22Rv1 (cell line): Measurements from ENCODE around the gene TCF7L2.

Experiments used
- H3K27ac ChIP-seq: fragments of 450-650 bp; 2 replicates; pipeline ENCODE4 v1.5.1; 2017
- ZFX ChIP-seq: fragments of 450-650 bp; IDR thresholded peaks from 2 replicates; pipeline ENCODE4 v1.6.1; 2017; ENCODE audit warnings: antibody characterized with exemption, borderline replicate concordance
- TF ChIP-seq, protein P1 (sequence below): fragments of 450-650 bp; IDR thresholded peaks from 2 replicates; pipeline ENCODE4 v1.5.1; 2017; ENCODE audit warnings: mild to moderate bottlenecking

TCF7L2 gene

DNA sequence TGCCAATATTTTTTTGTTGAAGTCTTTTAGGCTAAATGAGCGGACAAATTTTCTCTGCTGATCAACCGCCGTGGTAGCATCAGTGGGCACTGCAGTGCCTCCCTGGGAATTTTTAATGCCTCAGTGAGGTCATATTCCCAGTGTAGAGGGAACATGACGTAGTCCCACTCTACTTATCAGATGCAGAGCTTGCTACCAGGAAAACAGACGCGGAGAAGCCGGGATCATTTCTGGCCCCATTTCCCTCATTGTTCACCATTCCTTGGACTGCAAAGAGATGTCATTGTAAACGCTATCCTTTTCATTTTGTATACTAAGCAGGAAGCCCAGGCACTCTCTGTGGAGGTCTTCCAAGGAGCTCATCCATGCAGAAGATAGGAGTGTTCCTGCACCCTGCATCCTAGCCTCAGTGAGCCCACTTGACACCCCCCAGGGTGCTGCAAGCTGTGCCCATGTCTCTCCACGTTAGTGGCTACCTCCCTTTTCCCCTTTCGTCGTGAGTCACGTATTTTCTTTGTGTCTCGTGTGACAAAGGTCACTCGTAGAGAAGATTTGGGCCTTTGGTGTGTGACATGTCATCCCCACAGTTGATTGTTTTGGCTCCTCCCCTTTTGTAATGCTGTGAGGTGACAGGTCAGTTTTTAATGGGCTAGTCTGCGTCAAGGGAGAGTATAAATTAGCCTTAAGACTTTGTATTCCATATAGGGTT is 145.5 kb downstream of the TCF7L2 start:
- TF ChIP-seq ZFX: no peak
- TF ChIP-seq, protein P1, sequence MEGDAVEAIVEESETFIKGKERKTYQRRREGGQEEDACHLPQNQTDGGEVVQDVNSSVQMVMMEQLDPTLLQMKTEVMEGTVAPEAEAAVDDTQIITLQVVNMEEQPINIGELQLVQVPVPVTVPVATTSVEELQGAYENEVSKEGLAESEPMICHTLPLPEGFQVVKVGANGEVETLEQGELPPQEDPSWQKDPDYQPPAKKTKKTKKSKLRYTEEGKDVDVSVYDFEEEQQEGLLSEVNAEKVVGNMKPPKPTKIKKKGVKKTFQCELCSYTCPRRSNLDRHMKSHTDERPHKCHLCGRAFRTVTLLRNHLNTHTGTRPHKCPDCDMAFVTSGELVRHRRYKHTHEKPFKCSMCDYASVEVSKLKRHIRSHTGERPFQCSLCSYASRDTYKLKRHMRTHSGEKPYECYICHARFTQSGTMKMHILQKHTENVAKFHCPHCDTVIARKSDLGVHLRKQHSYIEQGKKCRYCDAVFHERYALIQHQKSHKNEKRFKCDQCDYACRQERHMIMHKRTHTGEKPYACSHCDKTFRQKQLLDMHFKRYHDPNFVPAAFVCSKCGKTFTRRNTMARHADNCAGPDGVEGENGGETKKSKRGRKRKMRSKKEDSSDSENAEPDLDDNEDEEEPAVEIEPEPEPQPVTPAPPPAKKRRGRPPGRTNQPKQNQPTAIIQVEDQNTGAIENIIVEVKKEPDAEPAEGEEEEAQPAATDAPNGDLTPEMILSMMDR: no peak

DNA sequence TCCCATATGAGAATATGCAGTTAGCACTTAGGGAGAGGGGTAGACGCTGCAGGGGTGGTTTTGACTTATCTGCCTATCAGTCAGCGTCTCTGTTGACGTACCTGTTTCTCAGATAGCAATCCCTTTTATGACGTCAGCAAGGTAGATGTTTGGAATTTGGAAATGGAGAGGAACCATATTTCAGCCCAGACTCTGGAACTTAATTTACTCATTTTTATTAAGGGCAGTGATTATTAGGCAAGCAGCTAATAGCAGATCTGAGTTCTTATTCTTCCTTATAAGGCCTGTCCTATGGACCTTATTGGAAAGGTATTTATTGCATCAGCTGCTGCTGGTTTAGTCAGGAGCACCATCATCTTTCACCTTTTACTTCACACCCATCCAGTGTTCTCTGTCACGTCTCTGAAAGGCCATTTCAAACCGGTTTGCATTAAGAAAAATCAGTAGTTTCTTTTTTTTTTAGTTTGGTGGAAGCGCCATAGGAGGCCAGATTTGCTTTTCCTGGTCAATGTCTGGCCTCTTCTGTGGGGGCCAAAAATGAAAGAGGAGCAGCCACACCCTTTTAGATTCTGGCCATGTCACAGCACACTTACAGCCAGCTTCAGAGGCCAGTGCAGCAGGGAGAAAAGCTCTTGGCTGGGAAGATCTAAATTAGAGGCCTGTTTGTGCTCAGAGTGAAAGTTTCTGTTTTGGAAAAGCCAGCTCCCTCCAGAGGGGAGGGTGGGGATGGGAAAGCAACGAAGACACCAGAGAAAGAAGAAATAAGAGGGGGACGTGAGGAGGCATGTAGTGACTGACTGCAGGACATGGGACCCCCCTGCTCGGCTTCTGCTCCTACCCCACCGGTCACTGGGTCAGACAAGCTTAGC is 146.3 kb downstream of the TCF7L2 start:
- H3K27ac ChIP-seq: no peak overlapping the region
- TF ChIP-seq, protein P1: no peak
- TF ChIP-seq ZFX: no peak

More for the DNA sequence above, 145.5 kb downstream of the TCF7L2 start:
- H3K27ac ChIP-seq: no peak overlapping the region

DNA sequence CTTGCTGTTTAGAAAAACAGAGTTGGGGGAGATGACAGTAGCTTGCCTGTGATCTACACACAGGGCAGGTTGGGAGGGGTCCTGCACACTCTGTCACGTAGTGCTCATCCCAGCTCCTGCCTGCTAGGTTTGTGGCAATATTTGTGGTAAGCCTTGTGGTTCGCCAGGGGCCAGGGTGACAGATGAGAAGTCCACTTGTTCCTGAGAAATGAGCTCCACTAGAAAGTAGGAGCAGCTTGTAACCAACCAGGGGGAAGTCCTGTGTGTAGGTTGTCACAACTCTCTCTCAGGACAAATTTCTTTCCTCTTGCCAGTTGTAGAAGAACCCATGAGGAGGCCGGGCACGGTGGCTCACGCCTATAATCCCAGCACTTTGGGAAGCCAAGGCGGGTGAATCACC is 147.0 kb downstream of the TCF7L2 start:
- no peak for TF ChIP-seq ZFX
- TF ChIP-seq, protein P1: no peak
- no peak overlapping the region for H3K27ac ChIP-seq

DNA sequence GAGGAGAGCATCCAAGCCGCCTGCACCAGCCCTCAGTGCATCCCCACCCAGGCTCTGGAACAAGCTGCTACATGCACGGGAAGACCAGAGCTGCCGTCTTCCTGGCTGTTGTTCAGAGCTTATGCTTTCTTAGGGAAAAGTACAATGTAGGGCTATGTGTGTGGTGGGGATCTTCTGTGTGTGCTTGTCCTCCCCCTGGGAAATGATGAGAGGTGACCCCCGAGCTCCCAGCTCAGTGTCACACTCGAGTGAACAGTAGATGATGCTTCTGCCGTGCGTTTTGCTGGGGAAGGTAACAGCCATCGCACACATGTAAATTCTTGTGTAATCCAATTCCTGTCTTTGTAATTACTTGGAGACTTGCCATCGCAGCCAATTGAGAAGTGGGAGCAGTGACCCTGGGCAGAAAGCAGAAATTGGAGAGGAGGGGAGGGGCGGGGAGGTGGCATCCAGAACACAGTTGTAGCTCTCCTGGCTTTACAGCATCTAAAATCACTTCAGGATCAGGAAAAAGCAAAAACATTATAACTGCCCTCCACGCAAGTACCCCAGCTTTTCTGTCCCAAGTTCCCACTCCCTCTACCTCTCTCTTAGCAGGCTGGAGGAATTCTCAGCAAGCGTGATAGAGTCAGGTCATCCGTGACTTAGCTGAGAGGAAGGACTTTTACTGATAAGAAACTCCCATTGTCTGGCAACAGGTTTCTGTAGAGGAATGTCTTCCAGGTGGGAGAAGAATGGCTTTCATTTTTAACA is 149.6 kb downstream of the TCF7L2 start:
- no peak overlapping the region for H3K27ac ChIP-seq
- TF ChIP-seq, protein P1: no peak
- TF ChIP-seq ZFX: no peak

DNA sequence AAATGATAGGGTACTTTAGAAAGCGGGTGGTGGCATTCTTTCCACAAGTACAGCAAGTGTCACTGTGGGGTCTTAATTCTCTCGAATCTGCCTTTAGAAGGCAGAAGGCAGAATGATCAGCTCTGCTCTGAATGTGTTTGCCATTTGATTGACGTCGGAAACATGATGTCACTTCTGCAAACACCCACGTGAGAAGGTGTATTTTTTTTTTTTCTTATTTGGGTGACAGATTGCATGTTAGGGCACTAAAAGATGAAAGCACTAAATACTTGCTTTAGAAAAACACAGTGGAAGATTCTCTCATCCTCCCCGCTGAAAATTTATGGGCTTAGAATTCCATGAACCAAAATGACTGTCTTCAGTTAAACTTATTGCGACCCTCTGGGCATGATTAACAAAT is 150.2 kb downstream of the TCF7L2 start:
- no peak overlapping the region for H3K27ac ChIP-seq
- TF ChIP-seq, protein P1: no peak
- no peak for TF ChIP-seq ZFX

DNA sequence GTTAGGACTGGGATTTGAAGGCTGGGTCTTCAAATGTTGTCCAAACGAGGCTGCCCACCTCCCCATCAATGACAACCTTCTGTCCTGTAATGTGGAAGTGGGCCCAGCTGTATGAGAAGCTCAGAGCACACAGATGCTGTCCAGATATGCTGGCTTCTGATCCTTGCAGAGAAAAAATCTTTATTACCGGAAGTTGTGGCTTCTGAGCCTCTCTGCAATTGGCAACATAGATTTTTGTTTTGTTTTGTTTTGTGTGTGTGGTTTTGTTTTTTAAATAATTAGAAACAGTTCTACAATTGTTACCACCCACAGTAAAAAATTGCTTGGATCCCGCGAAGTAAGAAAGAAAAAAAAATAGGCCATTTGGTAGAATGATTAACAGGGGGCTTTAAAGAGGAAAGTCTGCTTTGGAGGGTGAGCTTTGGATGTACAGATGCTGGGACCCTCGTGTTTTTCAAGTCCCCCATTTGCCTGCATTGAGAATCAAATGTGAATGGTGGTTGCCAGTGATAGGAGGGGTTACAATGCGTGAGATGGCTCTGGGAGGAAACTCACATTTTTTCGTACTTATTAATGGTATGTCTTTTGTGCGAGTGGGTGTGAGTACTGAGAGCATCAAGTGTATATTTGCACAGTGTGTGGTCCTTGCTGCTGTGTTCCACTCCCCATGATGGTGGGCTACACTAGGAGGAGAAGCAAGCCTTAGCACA is 153.2 kb downstream of the TCF7L2 start:
- no peak for TF ChIP-seq ZFX
- TF ChIP-seq, protein P1: no peak
- no peak overlapping the region for H3K27ac ChIP-seq
